Epithelial cell of proximal tubule (primary cell): Measurements from ENCODE around the gene NUDT11. TPM values are rescaled to one million over a fixed set of nuclear protein-coding genes. Genes with fewer than 3 reads are reported as not detected.
"Not testable (repeated sequence)": the region's sequence is repeated elsewhere in the genome, so short reads cannot be mapped to it uniquely, and the experiment has no call there.

ENCODE experiments used
- DNase-seq: peaks from one replicate; pipeline ENCODE4 v3.0.0-alpha.2; 2011; ENCODE audit warnings: low read depth
- H3K4me3 ChIP-seq: 2 replicates; pipeline ENCODE4 v1.5.1; 2011; ENCODE audit warnings: low read depth, mild to moderate bottlenecking, low read length
- total RNA-seq: library from RNA; depleted of rRNA; stranded (reverse); fragments of >200 nt; gene quantifications from 2 replicates; pipeline ENCODE4 v1.2.3, GENCODE V29; 2015
- TF ChIP-seq, protein P1 (sequence below): conservative IDR thresholded peaks from 2 replicates; pipeline ENCODE4 v1.5.1; 2012; ENCODE audit warnings: low read depth, mild to moderate bottlenecking, low read length

The NUDT11 gene
- total RNA-seq, result 5.5 and 11.9 TPM in 2 replicates

DNA sequence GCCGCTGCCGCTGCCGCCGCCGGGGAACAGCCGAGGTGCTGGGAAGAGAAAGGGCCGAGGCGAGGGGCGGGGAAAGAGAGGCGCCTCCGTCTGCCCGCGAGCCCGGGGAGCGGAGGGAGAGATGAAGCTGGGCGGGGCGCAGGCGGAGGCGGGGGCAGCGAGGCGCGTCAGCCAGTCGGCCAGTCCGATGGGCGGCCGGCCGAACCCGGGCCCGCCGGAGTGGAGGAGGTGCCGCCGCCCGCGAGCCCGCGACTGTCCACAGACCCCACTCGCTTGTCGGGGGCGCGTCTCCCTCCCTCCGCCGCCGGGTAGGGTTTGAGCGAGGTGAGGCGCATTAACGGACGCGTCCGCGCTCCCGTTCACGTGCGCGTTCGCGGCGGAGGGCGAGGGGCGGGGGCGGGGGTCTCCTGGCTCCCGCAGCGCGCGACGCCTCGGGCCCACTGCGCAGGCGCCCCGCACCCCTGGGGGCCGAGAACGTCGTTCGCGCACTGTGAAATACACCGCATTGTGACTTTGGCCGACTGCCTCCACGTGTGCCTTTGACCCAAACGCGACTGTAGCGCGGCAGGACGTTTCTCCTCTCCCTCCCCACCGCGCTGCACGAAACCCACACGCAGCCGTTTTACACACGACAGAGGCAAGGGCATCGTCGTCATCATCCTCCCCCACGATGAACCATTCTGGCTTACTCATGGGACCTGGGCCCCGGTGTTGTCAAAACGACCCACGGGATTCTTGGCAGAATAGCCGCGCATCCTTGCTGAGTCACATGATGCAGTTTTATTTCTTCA lies at the start of gene NUDT11:
Gene NUDT11 (minus strand): TSS at position 92 of the 791 bp plus-strand sequence. CDS start 148 bp downstream, outside the sequence.
- DNase-seq, result no peak
- TF ChIP-seq, protein P1, sequence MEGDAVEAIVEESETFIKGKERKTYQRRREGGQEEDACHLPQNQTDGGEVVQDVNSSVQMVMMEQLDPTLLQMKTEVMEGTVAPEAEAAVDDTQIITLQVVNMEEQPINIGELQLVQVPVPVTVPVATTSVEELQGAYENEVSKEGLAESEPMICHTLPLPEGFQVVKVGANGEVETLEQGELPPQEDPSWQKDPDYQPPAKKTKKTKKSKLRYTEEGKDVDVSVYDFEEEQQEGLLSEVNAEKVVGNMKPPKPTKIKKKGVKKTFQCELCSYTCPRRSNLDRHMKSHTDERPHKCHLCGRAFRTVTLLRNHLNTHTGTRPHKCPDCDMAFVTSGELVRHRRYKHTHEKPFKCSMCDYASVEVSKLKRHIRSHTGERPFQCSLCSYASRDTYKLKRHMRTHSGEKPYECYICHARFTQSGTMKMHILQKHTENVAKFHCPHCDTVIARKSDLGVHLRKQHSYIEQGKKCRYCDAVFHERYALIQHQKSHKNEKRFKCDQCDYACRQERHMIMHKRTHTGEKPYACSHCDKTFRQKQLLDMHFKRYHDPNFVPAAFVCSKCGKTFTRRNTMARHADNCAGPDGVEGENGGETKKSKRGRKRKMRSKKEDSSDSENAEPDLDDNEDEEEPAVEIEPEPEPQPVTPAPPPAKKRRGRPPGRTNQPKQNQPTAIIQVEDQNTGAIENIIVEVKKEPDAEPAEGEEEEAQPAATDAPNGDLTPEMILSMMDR, result no peak

DNA sequence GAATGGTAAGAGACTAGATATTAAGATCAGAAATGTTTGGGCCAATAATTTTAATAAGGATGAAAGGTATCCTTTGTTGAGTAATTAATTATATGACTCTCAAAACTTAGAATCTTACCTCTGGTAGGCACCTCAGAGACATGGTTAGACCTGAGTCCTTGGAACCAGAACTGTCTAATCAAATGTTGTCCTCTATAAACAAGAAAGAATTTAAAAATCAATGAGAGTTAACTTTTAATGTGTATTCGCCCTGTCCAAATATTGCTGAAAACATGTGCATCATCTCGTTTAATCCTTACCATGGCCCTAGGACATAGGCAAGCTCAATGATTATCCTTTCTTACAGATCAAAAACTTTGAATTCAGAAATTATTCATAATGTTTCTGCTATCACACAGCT lies 24.0 kb upstream of the NUDT11 start:
- TF ChIP-seq, protein P1, result no peak
- no peak overlapping the region for H3K4me3 ChIP-seq
- no peak for DNase-seq

More for the DNA sequence above, at the start of gene NUDT11:
- peak within 1 kb of the TSS; percentile 48 for H3K4me3 ChIP-seq

DNA sequence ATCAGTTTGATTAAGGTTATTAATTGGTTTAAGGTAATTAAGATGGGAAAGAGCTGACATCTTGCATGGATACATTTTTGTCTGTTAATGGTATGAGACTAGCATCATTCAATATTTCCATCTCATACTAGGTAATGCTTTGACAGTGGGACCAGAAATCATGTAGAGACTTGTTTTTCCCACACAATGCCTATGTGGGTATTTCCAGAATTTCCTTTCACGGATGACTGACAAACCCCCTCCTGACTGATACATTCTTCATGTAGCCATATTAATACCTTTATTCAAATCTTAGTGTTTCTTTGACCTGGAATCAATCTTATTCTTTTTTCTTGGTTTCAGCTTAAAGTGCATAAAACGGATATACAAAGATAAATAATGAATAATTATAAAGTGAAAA lies 22.7 kb upstream of the NUDT11 start:
- not testable (repeated sequence) for H3K4me3 ChIP-seq, DNase-seq

DNA sequence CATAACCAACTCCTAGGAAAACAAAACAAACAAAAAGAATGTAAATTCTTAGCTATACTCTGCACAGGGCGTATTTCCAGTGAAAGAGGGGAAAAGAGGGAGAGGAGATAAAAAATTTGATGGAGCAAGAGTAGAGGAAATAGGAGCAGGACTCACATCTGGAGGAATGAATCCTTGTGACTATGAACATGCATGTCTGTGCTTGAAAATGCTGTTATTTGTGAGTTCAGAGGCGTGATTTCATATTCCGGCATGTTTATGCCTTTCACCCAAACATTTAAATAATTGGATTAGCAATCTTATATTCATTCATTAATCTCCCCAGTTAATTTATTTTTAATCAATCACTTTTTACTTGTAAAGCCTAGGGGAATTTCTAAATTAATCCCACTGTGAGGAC lies 11.2 kb upstream of the NUDT11 start:
- no peak overlapping the region for H3K4me3 ChIP-seq
- TF ChIP-seq, protein P1, result no peak
- no peak for DNase-seq

DNA sequence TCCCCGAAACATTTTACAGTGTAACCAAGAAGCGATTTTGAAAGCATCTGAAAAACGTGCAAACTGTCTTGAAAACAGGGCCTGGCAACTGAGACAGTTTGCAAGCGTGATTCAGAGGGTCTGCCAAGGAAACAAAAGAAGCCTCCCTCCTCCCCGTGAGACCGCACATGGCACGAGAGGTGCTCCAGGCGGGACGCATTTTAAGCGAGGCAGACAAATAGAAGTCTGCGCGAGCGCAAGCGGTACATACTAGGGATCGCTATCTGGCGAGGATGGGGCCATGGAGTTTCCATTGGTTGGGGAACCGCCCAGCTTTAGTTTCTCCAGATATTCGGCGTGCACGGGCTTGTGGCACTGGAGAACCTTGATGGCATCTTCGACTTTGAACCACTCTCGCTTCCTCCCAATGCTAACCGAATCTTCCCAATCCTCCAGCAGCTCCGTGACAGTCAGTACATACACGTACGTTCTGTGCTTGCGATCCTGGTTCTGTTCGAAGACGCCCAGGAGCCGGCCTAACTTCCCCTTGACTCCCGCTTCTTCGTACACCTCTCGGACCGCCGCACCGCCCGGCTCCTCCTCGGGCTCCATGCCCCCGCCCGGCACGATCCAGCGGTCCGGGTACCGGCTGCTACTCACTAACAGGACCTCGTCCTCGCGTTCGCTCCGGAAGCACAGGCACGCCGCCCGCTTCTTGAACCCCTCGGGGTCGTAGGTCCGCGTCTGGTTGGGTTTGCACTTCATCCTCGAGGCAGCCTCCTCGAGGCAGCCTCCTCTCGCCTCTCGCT lies 497 bp downstream of the NUDT11 start:
- H3K4me3 ChIP-seq, result peak overlapping the region; percentile 48
- DNase-seq, result not testable (repeated sequence)

DNA sequence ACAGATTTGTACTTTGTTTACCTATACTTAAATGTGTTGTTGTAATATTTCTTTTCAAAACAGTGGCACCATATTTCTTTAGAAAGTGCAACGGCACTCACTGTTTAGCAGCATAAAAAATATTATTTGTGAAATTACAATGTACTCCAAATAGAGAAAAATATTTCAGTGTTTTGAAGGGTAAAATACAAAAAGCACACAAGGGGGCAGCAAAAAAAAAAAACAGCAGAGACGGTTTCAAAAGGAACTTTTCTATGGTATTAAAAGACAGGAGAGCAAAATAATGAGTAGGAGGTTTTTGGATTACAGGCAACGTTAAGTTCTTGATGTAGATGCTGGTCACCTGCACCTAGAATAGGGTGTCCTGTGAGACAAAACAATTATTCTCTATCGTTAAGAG lies 2.0 kb downstream of the NUDT11 start:
- TF ChIP-seq, protein P1, result peak; percentile 17
- DNase-seq, result no peak
- no peak overlapping the region for H3K4me3 ChIP-seq

DNA sequence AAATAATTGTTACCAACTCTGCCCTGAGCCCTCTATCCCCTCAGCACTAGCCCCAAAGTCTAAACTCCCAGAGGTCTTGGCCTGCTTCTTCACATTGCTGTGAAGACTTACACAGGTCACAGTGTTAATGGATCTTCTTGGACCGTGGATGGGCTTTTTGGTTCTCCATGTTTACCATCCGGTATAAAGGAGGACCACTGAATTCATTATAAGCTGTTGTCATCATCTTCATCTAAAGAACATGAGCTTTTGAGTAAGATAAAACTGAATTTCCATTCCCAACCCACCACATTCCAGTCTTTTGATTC lies 8.5 kb downstream of the NUDT11 start:
- H3K4me3 ChIP-seq, result no peak overlapping the region
- no peak for DNase-seq
- TF ChIP-seq, protein P1, result no peak

DNA sequence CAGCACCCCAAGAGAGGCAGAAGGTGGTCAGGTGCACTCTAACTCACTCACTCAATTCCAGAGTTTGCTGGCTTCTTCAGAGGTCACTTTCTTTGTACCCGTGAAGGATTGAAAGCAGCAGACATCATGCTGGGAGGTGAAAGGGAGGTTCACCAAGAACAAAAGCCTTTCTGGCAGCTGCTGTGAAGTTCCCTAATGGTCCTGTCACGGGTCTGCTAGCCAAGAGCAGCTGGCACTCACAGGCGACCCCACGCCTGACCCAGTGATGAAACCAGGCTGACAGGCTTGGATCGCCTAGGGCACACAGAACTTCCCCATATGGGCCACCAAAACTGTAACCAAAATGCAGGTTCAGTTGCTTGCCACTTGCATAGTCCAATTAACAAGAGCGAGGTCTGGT lies 11.8 kb downstream of the NUDT11 start:
- TF ChIP-seq, protein P1, result no peak
- DNase-seq, result no peak
- no peak overlapping the region for H3K4me3 ChIP-seq

DNA sequence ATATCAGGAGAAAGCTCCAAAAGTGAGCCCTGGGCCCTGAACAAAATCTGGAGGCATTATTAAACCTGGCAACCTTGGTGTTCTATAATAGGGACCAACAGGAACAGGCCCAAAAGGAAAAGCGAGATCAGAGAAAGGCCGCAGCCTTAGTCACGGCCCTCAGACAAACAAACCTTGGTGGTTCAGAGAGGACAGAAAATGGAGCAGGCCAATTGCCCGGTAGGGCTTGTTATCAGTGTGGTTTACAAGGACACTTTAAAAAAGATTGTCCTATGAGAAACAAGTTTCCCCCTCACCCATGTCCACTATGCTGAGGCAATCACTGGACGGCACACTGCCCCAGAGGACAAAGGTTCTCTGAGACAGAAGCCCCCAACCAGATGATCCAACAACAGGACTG lies 14.0 kb downstream of the NUDT11 start:
- not testable (repeated sequence) for H3K4me3 ChIP-seq, DNase-seq
